RWPE1 (cell line): Measurements from ENCODE around the gene SEMA6A.

ENCODE experiments used
- CTCF ChIA-PET: fragments of 350-600 bp; sonication (Branson Sonifier 250); formaldehyde crosslinking; extraction: SDS; loops from one replicate; lab custom pipeline; 2021; lab: Yijun Ruan, JAX
- POLR2A ChIA-PET: fragments of 400-600 bp; formaldehyde crosslinking; extraction: SDS; loops from one replicate; lab custom pipeline; 2020; ENCODE audit warnings: antibody characterized with exemption; ENCODE audit not compliant: low non-redundant PET; lab: Yijun Ruan, JAX
- DNase-seq: peaks from one replicate; pipeline ENCODE4 v3.0.0; 2012; ENCODE audit warnings: low spot score
- H3K27ac ChIP-seq: fragments of 450-650 bp; 2 replicates; pipeline ENCODE4 v1.5.1; 2017
- CTCF ChIP-seq: fragments of 450-650 bp; conservative IDR thresholded peaks from 2 replicates; pipeline ENCODE4 v1.5.1; 2017; ENCODE audit warnings: low read depth, mild to moderate bottlenecking

Gene SEMA6A

GRCh38 chr5:116421080-116421629 is 153.5 kb downstream of the SEMA6A start:
- CTCF ChIA-PET = no interaction called here
- H3K27ac ChIP-seq = no peak overlapping the region
- DNase-seq = no peak
- TF ChIP-seq CTCF = no peak
- POLR2A ChIA-PET = no interaction called here

- TF ChIP-seq CTCF = no peak
- H3K27ac ChIP-seq = no peak overlapping the region
- CTCF ChIA-PET = no interaction called here
- POLR2A ChIA-PET = no interaction called here
- no peak for DNase-seq
These were observed 154.1 kb downstream of the SEMA6A start for GRCh38 chr5:116420540-116420939.

GRCh38 chr5:116419258-116419657 is 155.4 kb downstream of the SEMA6A start:
- ChIA-PET CTCF (interaction anchor here (0.6 kb wide), 1 partner anchor 13 kb away, joined by 3 read pairs; no protein-coding TSS in a partner anchor), POLR2A (no interaction called here)
- no peak for TF ChIP-seq CTCF
- no peak for DNase-seq
- no peak overlapping the region for H3K27ac ChIP-seq

DNA sequence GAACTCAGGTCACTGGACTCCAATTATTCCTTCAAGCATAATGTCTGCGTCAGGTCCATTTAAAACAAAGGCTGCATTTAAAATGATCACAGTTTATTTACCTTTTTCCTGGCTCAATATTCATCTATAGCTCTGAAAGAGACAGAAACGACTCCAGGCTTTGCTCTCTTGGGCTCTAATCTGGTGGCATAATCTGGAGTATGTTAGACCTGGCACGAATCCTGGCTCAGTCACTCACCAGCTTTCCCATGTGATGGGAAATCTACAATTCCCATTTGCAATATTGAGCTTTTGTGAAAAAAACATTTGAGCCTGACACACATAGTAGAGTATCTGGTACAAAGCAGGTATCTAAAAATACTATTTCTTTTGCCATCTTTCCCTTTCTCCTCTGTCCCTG is 155.8 kb downstream of the SEMA6A start:
- no peak for TF ChIP-seq CTCF
- POLR2A ChIA-PET = no interaction called here
- no peak overlapping the region for H3K27ac ChIP-seq
- CTCF ChIA-PET = interaction anchor here (0.6 kb wide), 1 partner anchor 13 kb away, joined by 3 read pairs; no protein-coding TSS in a partner anchor
- no peak for DNase-seq

- no peak for TF ChIP-seq CTCF
- CTCF ChIA-PET = no interaction called here
- H3K27ac ChIP-seq = no peak overlapping the region
- no peak for DNase-seq
- POLR2A ChIA-PET = no interaction called here
These were observed 156.6 kb downstream of the SEMA6A start for GRCh38 chr5:116418016-116418415.

DNA sequence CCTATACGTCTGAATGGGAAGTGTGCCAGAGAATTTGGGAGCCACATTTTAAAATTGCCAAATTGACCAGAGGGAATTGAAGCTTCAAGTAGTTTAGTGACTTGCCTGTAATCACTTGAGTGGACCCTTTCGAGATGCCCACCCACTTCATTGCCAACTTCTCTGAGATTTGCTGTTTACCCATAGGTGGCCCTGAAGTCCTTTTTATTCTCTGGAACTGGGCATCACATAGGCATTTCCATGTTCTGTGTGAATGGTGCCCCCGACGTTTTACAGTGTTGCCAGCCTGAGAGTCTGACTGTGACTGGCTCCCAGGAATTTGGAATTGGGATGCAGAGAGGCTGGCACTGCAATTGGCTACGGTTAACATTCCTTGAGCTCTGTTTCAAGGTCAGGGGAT is 158.6 kb downstream of the SEMA6A start:
- no peak overlapping the region for H3K27ac ChIP-seq
- ChIA-PET CTCF (no interaction called here), POLR2A (no interaction called here)
- no peak for TF ChIP-seq CTCF
- no peak for DNase-seq

GRCh38 chr5:116415182-116415581 is 159.4 kb downstream of the SEMA6A start:
- DNase-seq = no peak
- POLR2A ChIA-PET = no interaction called here
- no peak overlapping the region for H3K27ac ChIP-seq
- no peak for TF ChIP-seq CTCF
- CTCF ChIA-PET = no interaction called here
